H9 (cell line): ENCODE data around the gene BACE2. TPM values are rescaled to one million over a fixed set of nuclear protein-coding genes. Genes with fewer than 3 reads are reported as not detected.
A peak's percentile ranks its signal among the peaks of the same experiment; 100 is the strongest.

Experiments used
- DNase-seq: peaks from one replicate; pipeline ENCODE4 v3.0.0-alpha.2; 2017
- H2AFZ ChIP-seq: one replicate; pipeline ENCODE4 v1.6.1; 2013; ENCODE audit warnings: mild to moderate bottlenecking, low read length, control low read depth, moderate library complexity
- H2AK5ac ChIP-seq: 2 replicates; pipeline ENCODE4 v1.6.1; 2013; ENCODE audit warnings: low read length, control low read depth, mixed read lengths; ENCODE audit not compliant: insufficient read length
- H2BK120ac ChIP-seq: one replicate; pipeline ENCODE4 v1.6.1; 2013; ENCODE audit warnings: low read depth, mild to moderate bottlenecking, low read length, control low read depth, inconsistent platforms; ENCODE audit not compliant: poor library complexity, severe bottlenecking
- H2BK12ac ChIP-seq: 2 replicates; pipeline ENCODE4 v1.6.1; 2013; ENCODE audit warnings: low read length, control low read depth, mixed read lengths, low read depth; ENCODE audit not compliant: insufficient read length
- H2BK15ac ChIP-seq: 2 replicates; pipeline ENCODE4 v1.6.1; 2013; ENCODE audit warnings: low read depth, low read length, control low read depth
- H2BK20ac ChIP-seq: one replicate; pipeline ENCODE4 v1.6.1; 2013; ENCODE audit warnings: low read depth, mild to moderate bottlenecking, low read length, control low read depth, inconsistent platforms; ENCODE audit not compliant: poor library complexity, severe bottlenecking
- H2BK5ac ChIP-seq: 2 replicates; pipeline ENCODE4 v1.6.1; 2013; ENCODE audit warnings: low read length, control low read depth, mixed read lengths; ENCODE audit not compliant: insufficient read length
- H3K14ac ChIP-seq: 2 replicates; pipeline ENCODE4 v1.6.1; 2013; ENCODE audit warnings: low read length, control low read depth; ENCODE audit not compliant: insufficient read depth
- H3K18ac ChIP-seq: 2 replicates; pipeline ENCODE4 v1.6.1; 2013; ENCODE audit warnings: low read depth, mild to moderate bottlenecking, mixed read lengths, low read length, control low read depth; ENCODE audit not compliant: insufficient read length
- H3K23ac ChIP-seq: 2 replicates; pipeline ENCODE4 v1.6.1; 2013; ENCODE audit warnings: low read length, control low read depth, mixed read lengths, low read depth; ENCODE audit not compliant: insufficient read length
- H3K23me2 ChIP-seq: 2 replicates; pipeline ENCODE4 v1.6.1; 2013; ENCODE audit warnings: low read depth, mild to moderate bottlenecking, mixed read lengths, low read length, control low read depth; ENCODE audit not compliant: insufficient read length, poor library complexity, severe bottlenecking
- H3K27ac ChIP-seq: 2 replicates; pipeline ENCODE4 v1.5.1; 2013; ENCODE audit warnings: low read length, control low read depth, mixed read lengths, low read depth; ENCODE audit not compliant: insufficient read length
- H3K27me3 ChIP-seq: 2 replicates; pipeline ENCODE4 v1.6.1; 2013; ENCODE audit warnings: low read length, control low read depth, inconsistent platforms; ENCODE audit not compliant: insufficient read depth
- H3K4ac ChIP-seq: 2 replicates; pipeline ENCODE4 v1.6.1; 2013; ENCODE audit warnings: low read depth, mild to moderate bottlenecking, control low read depth, inconsistent platforms, low read length, moderate library complexity
- H3K4me1 ChIP-seq: 2 replicates; pipeline ENCODE4 v1.6.1; 2013; ENCODE audit warnings: low read length, control low read depth, inconsistent platforms; ENCODE audit not compliant: insufficient read depth
- H3K4me2 ChIP-seq: 2 replicates; pipeline ENCODE4 v1.6.1; 2013; ENCODE audit warnings: low read length, control low read depth, mixed read lengths; ENCODE audit not compliant: insufficient read length, insufficient read depth
- H3K56ac ChIP-seq: 2 replicates; pipeline ENCODE4 v1.6.1; 2013; ENCODE audit warnings: low read depth, mild to moderate bottlenecking, mixed read lengths, low read length, control low read depth; ENCODE audit not compliant: insufficient read length
- H3K79me1 ChIP-seq: 2 replicates; pipeline ENCODE4 v1.6.1; 2013; ENCODE audit warnings: low read depth, mild to moderate bottlenecking, moderate library complexity, low read length, control low read depth, inconsistent platforms; ENCODE audit not compliant: insufficient read depth, poor library complexity, severe bottlenecking
- H3K79me2 ChIP-seq: 2 replicates; pipeline ENCODE4 v1.6.1; 2013; ENCODE audit warnings: low read length, control low read depth, inconsistent platforms; ENCODE audit not compliant: insufficient read depth
- H3K9ac ChIP-seq: 2 replicates; pipeline ENCODE4 v1.6.1; 2013; ENCODE audit warnings: low read length, control low read depth, mixed read lengths; ENCODE audit not compliant: insufficient read length; ENCODE audit errors: extremely low read depth
- H3K9me3 ChIP-seq: one replicate; pipeline ENCODE4 v1.6.1; 2013; ENCODE audit warnings: low read depth, low read length, inconsistent platforms; ENCODE audit not compliant: control insufficient read depth
- H3T11ph ChIP-seq: one replicate; pipeline ENCODE4 v1.6.1; 2013; ENCODE audit warnings: mild to moderate bottlenecking, low read length, control low read depth, inconsistent platforms
- H4K20me1 ChIP-seq: one replicate; pipeline ENCODE4 v1.6.1; 2013; ENCODE audit not compliant: control insufficient read depth, insufficient read length, insufficient read depth
- H4K5ac ChIP-seq: 2 replicates; pipeline ENCODE4 v1.6.1; 2013; ENCODE audit warnings: low read depth, mild to moderate bottlenecking, mixed read lengths, low read length, control low read depth; ENCODE audit not compliant: insufficient read length
- H4K8ac ChIP-seq: replicated peaks from 2 replicates; pipeline ENCODE4 v1.6.1; 2013; ENCODE audit warnings: low read length, control low read depth, mixed read lengths, low read depth; ENCODE audit not compliant: insufficient read length
- H4K91ac ChIP-seq: 2 replicates; pipeline ENCODE4 v1.6.1; 2013; ENCODE audit warnings: low read depth, mild to moderate bottlenecking, moderate library complexity, mixed read lengths, low read length, control low read depth; ENCODE audit not compliant: insufficient read length
- H3K27ac Mint-ChIP-seq, 3 experiments: 2 replicates in 2 of 3; 3 replicates in 1 of 3; pipeline ENCODE4 v1.8.0; 2020 to 2021; ENCODE audit warnings: mixed read lengths in 3 of 3, mild to moderate bottlenecking in 1 of 3, moderate library complexity in 1 of 3
- H3K27me3 Mint-ChIP-seq: 2 replicates; pipeline ENCODE4 v1.8.0; 2021; ENCODE audit warnings: low read depth, mild to moderate bottlenecking, moderate library complexity, mixed read lengths
- H3K36me3 Mint-ChIP-seq, 3 experiments: 2 replicates in 2 of 3; 3 replicates in 1 of 3; pipeline ENCODE4 v1.8.0; 2020 to 2021; ENCODE audit warnings: low read depth in 3 of 3, mixed read lengths in 3 of 3; ENCODE audit not compliant: insufficient read depth in 1 of 3
- H3K4me1 Mint-ChIP-seq, 2 experiments: 2 replicates each; pipeline ENCODE4 v1.8.0; 2020; ENCODE audit warnings: mixed read lengths in 2 of 2
- H3K4me3 Mint-ChIP-seq, 2 experiments: 2 replicates in 1 of 2; 3 replicates in 1 of 2; pipeline ENCODE4 v1.8.0; 2020 to 2021; ENCODE audit warnings: mild to moderate bottlenecking in 2 of 2, mixed read lengths in 2 of 2, moderate library complexity in 1 of 2
- H3K9me3 Mint-ChIP-seq, 2 experiments: 2 replicates in 1 of 2; 3 replicates in 1 of 2; pipeline ENCODE4 v1.8.0; 2020; ENCODE audit warnings: mild to moderate bottlenecking in 2 of 2, mixed read lengths in 2 of 2, moderate library complexity in 1 of 2
- WGBS: extraction: QIAGEN DNeasy Blood & Tissue Kit; methylation state at CpG from one replicate; pipeline ENCODE4 v1.1.7; 2013; ENCODE audit warnings: missing lambda C conversion rate, low lambda C conversion rate, mixed read lengths; ENCODE audit not compliant: insufficient read length; ENCODE audit errors: extremely low coverage; 5-methylcytosine and 5-hydroxymethylcytosine counted together
- total RNA-seq: library from RNA; stranded (reverse); gene quantifications from 2 replicates; pipeline ENCODE4 v1.2.1, GENCODE V29; 2021
- TF ChIP-seq, protein P1 (sequence below): fragments of 200-600 bp; sonication (generic); conservative IDR thresholded peaks from 3 replicates; pipeline ENCODE4 v1.8.0; 2021; ENCODE audit warnings: antibody characterized with exemption, mild to moderate bottlenecking

Gene BACE2
- total RNA-seq, 1 experiment from 2014 or later, result 8.0 TPM

DNA sequence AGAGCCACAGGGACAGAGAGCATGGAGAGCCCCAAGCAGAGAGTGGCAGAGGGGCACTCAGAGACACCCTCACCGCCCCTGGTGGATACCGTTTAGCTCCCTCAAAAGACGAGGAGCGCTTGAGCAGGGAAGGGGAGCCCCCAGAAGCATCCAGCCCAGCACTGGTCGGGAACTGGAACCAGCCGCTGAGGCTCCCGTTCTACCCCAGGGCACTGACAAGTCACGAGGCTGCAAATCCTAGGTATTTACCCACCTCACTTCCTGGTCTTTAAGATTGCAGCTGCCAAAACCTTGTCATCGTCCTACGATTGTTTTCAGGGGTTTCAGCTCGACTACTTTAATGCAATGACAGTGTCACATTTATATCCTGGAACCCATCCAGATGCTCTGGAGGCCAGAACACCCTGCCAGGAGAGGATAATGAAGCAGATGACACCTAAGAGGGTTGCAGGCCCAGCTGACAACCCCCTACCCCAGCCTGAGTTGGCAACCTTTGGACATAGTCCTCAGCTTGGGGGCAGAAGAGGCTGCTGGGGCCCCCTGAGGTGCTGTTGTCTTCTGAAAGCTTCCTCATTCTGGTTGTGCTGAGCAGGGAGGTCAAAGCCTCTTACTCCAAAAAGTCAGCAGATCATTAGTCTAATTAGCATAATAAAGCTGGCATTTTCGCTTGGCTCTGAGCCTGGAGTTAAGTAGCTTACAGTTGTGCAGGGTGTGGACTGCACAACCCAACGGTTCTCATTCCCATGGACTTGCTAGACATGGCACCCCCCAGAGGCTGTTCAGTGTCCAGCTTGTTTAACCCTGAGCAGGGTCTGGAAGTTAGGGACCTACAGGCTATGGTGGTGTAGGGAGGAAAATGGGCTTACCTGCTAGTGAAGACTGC lies 20.6 kb upstream of the BACE2 start:
- no peak overlapping the region for H3K27ac Mint-ChIP-seq
- no peak overlapping the region for H4K91ac ChIP-seq
- TF ChIP-seq, protein P1, sequence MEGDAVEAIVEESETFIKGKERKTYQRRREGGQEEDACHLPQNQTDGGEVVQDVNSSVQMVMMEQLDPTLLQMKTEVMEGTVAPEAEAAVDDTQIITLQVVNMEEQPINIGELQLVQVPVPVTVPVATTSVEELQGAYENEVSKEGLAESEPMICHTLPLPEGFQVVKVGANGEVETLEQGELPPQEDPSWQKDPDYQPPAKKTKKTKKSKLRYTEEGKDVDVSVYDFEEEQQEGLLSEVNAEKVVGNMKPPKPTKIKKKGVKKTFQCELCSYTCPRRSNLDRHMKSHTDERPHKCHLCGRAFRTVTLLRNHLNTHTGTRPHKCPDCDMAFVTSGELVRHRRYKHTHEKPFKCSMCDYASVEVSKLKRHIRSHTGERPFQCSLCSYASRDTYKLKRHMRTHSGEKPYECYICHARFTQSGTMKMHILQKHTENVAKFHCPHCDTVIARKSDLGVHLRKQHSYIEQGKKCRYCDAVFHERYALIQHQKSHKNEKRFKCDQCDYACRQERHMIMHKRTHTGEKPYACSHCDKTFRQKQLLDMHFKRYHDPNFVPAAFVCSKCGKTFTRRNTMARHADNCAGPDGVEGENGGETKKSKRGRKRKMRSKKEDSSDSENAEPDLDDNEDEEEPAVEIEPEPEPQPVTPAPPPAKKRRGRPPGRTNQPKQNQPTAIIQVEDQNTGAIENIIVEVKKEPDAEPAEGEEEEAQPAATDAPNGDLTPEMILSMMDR, result no peak

More for the DNA sequence above, 20.6 kb upstream of the BACE2 start:
- no peaks in the 10 kb centered on the region; the same call in 1 of the 2 replicates for H3K27me3 ChIP-seq
- H2AK5ac ChIP-seq, result no peak overlapping the region
- H3K27ac ChIP-seq, result no peak overlapping the region
- DNase-seq, result no peak
- H2AFZ ChIP-seq, result no peak overlapping the region
- Mint-ChIP-seq H3K4me3 (no peak overlapping the region; a peak in 1 of 5 replicates), H3K36me3 (no peaks in the 10 kb centered on the region; a peak in 1 of 7 replicates), H3K27me3 (peaks cover 29% of the 10 kb centered on the region), H3K9me3 (peaks cover 0 to 2% of the 10 kb centered on the region in 2 experiments; a peak in 1 of 5 replicates), H3K4me1 (peaks cover 17 to 24% of the 10 kb centered on the region in 2 experiments)
- H4K5ac ChIP-seq, result no peak overlapping the region
- no peaks in the 10 kb centered on the region for H3K23me2 ChIP-seq
- no peak overlapping the region for H2BK12ac ChIP-seq
- H3K4me2 ChIP-seq, result no peak overlapping the region
- no peak overlapping the region for H3K56ac ChIP-seq
- H2BK5ac ChIP-seq, result no peak overlapping the region
- no peaks in the 10 kb centered on the region for H4K20me1 ChIP-seq
- no peaks in the 10 kb centered on the region for H3K9me3 ChIP-seq
- WGBS, result no CpG with 5 or more reads among the region's 13 CpGs
- H2BK15ac ChIP-seq, result no peak overlapping the region
- H3K79me2 ChIP-seq, result no peaks in the 10 kb centered on the region
- H3K79me1 ChIP-seq, result no peaks in the 10 kb centered on the region
- H2BK120ac ChIP-seq, result no peak overlapping the region
- no peak overlapping the region for H3K4ac ChIP-seq
- H3T11ph ChIP-seq, result no peak overlapping the region
- H2BK20ac ChIP-seq, result no peak overlapping the region
- H3K4me1 ChIP-seq, result peaks cover 7% of the 10 kb centered on the region; the same call in 1 of the 2 replicates
- H3K9ac ChIP-seq, result no peak overlapping the region
- no peak overlapping the region for H3K23ac ChIP-seq
- H3K14ac ChIP-seq, result peak overlapping the region; percentile 17; the same call in 1 of the 2 replicates
- H4K8ac ChIP-seq, result no peak overlapping the region
- no peak overlapping the region for H3K18ac ChIP-seq
